NCI-H2171 treated with DMSO at 0.1 percent for 48 hours (cell line): Measurements from ENCODE around the gene MICAL2.

Experiments used
- DNase-seq: peaks from one replicate; lab custom pipeline; 2025; lab: John Stamatoyannopoulos, UW

Gene MICAL2

GRCh38 chr11:12229450-12230229 is 119.2 kb downstream of the MICAL2 start:
- no peak for DNase-seq

GRCh38 chr11:12232160-12232559 is 121.8 kb downstream of the MICAL2 start:
- no peak for DNase-seq

- no peak for DNase-seq
Observed at GRCh38 chr11:12232817-12233601, 122.6 kb downstream of the MICAL2 start.

GRCh38 chr11:12233602-12233925 is 123.2 kb downstream of the MICAL2 start:
- no peak for DNase-seq

GRCh38 chr11:12234221-12234620 is 123.8 kb downstream of the MICAL2 start:
- no peak for DNase-seq

- no peak for DNase-seq
Observed at GRCh38 chr11:12235080-12235479, 124.7 kb downstream of the MICAL2 start.

GRCh38 chr11:12235553-12235946 is 125.2 kb downstream of the MICAL2 start:
- DNase-seq, result no peak

GRCh38 chr11:12235947-12236743 is 125.8 kb downstream of the MICAL2 start:
- DNase-seq, result peak; percentile 27

- DNase-seq, result no peak
Observed at GRCh38 chr11:12236744-12237101, 126.3 kb downstream of the MICAL2 start.

GRCh38 chr11:12237381-12237784 is 127.0 kb downstream of the MICAL2 start:
- DNase-seq, result no peak

GRCh38 chr11:12238420-12238819 is 128.0 kb downstream of the MICAL2 start:
- DNase-seq, result no peak

- no peak for DNase-seq
Observed at GRCh38 chr11:12239396-12239795, 129.0 kb downstream of the MICAL2 start.

GRCh38 chr11:12239804-12240371 is 129.5 kb downstream of the MICAL2 start:
- DNase-seq, result no peak

GRCh38 chr11:12240677-12241076 is 130.3 kb downstream of the MICAL2 start:
- DNase-seq, result no peak

- DNase-seq, result no peak
Observed at GRCh38 chr11:12241401-12241800, 131.0 kb downstream of the MICAL2 start.

- no peak for DNase-seq
Observed at GRCh38 chr11:12241971-12242672, 131.7 kb downstream of the MICAL2 start.

GRCh38 chr11:12242966-12243365 is 132.6 kb downstream of the MICAL2 start:
- DNase-seq, result no peak

- DNase-seq, result peak; percentile 80
Observed at GRCh38 chr11:12243486-12243885, 133.1 kb downstream of the MICAL2 start.

- DNase-seq, result peak; percentile 82
Observed at GRCh38 chr11:12243911-12244550, 133.6 kb downstream of the MICAL2 start.

GRCh38 chr11:12245091-12245490 is 134.7 kb downstream of the MICAL2 start:
- DNase-seq, result no peak

- DNase-seq, result no peak
Observed at GRCh38 chr11:12245549-12246016, 135.2 kb downstream of the MICAL2 start.
